Measurements from ENCODE around the gene MTX1.
"Not testable (repeated sequence)": the region's sequence is repeated elsewhere in the genome, so short reads cannot be mapped to it uniquely, and the experiment has no call there.

The MTX1 gene

DNA sequence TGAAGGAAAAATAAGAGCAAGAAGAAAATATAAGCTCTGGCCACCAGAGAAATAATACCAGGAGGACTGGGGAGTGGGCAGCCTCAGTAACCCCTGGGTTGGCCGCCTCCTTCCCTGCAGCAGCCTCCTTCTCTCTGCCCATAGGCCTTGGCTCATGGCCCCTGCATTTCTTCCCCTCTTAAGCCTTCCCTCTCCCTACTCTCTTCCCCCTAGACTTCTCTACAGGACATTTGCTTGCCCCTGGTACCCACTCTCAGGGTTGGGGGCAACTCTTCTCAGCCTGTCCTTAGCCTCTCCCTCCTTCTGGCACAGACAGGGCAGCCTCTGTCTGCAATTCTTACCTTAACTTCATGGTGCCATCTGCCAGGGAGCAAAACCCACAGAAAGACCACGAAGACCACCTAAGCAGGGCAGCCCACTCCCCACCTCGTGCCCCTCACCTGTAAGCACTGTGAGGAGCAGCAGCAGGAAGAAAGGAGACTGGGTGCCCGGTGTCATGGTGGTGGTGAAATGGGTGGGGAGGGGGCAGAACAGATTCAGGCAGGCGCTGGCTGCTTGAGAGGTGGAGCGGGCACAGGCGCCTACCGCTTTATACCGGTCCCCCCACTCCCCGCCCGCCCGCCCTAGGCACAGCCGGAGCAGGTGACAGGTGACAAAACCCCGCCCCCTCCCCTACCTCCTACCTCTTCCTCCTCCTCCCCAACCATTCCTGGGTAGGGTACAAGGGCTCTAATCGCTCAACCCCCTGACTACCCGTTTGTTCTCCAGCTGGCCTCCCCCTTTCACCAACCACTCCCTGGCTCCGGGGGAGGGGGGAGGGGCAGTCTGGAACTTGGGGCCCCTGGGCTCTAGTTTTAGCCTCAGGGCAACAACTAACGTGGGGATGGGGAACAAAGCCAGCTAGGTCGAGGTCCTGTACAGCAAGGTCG, 15.9 kb upstream of the MTX1 start:
- WGBS (ENCODE audit: insufficient coverage, insufficient read length), result no CpG with 5 or more reads among the region's 20 CpGs
- no peaks in the 10 kb centered on the region for H3K27me3 ChIP-seq (ENCODE audit: control insufficient read depth, insufficient read depth, low read length)
- peaks cover 10% of the 10 kb centered on the region for H3K36me3 ChIP-seq (ENCODE audit: control insufficient read depth, insufficient read depth, low read length)
- peak overlapping the region; percentile 41; the same call in 1 of the 2 replicates for H3K4me3 ChIP-seq (ENCODE audit: low read length)
- no peaks in the 10 kb centered on the region for H3K9me3 ChIP-seq (ENCODE audit: control insufficient read depth, insufficient read depth, low read length)
- H3K27ac ChIP-seq (ENCODE audit: low read length), result no peak overlapping the region
- DNase-seq (ENCODE audit: low read depth, low spot score), result no peak
- H3K4me1 ChIP-seq (ENCODE audit: control insufficient read depth, insufficient read depth, low read length), result peaks cover 17% of the 10 kb centered on the region

DNA sequence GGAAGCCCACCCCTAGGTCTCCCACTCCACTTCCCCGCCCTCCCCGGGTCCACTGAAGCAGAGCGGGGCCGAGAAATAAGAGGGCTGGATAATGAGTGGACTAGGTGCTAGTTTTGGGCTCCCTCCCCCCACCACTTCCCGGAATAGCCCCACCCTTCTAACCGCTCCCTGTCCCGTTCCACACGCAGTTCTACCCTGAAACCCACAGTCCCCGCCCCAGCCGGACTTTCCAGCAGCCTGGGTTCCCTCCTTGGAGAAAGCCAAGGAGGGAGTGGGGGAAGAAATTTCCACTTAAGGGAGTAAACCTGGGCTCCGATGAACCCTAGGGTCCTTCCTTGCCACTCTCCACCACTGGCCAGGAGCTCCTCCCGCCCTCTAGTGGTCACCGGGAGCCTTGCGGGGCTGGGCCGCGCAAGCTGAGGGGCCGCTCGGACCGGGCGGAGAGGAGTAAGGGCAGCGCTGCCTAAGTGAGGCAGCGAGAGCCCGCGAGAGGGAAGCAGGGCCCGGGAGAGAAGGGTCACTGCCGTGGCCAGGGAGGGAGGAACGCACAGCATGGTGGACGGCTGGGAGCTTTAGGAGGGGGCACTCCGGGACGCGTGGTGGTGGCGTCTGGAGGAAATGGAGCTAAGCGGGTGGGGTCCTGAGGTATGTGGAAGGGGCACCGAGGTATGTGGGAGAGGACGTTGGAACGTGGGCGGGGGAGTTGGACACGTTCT, 15.1 kb upstream of the MTX1 start:
- no CpG with 5 or more reads among the region's 38 CpGs for WGBS (ENCODE audit: insufficient coverage, insufficient read length)
- H3K27me3 ChIP-seq (ENCODE audit: control insufficient read depth, insufficient read depth, low read length), result no peaks in the 10 kb centered on the region
- H3K4me1 ChIP-seq (ENCODE audit: control insufficient read depth, insufficient read depth, low read length), result peaks cover 18% of the 10 kb centered on the region
- H3K27ac ChIP-seq (ENCODE audit: low read length), result no peak overlapping the region
- H3K4me3 ChIP-seq (ENCODE audit: low read length), result peak overlapping the region; percentile 41; the same call in 1 of the 2 replicates
- no peak for DNase-seq (ENCODE audit: low read depth, low spot score)
- peaks cover 19% of the 10 kb centered on the region for H3K36me3 ChIP-seq (ENCODE audit: control insufficient read depth, insufficient read depth, low read length)
- H3K9me3 ChIP-seq (ENCODE audit: control insufficient read depth, insufficient read depth, low read length), result no peaks in the 10 kb centered on the region

DNA sequence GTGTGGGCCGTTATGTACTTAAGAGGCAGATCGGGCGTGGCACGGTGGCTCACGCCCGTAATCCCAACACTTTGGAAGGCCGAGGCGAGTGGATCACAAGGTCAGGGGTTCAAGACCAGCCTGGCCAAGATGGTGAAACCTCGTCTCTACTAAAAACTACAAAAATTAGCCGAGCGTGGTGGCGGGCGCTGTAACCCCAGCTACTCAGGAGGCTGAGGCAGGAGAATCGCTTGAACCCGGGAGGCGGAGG, 14.6 kb upstream of the MTX1 start:
- H3K4me3 ChIP-seq (ENCODE audit: low read length), result peak overlapping the region; percentile 41; the same call in 1 of the 2 replicates
- peaks cover 21% of the 10 kb centered on the region for H3K36me3 ChIP-seq (ENCODE audit: control insufficient read depth, insufficient read depth, low read length)
- not testable (repeated sequence) for H3K27ac ChIP-seq (ENCODE audit: low read length); H3K27me3 ChIP-seq (ENCODE audit: control insufficient read depth, insufficient read depth, low read length); H3K9me3 ChIP-seq (ENCODE audit: control insufficient read depth, insufficient read depth, low read length); DNase-seq (ENCODE audit: low read depth, low spot score)
- H3K4me1 ChIP-seq (ENCODE audit: control insufficient read depth, insufficient read depth, low read length), result peaks cover 18% of the 10 kb centered on the region
- WGBS (ENCODE audit: insufficient coverage, insufficient read length), result no CpG with 5 or more reads among the region's 16 CpGs

DNA sequence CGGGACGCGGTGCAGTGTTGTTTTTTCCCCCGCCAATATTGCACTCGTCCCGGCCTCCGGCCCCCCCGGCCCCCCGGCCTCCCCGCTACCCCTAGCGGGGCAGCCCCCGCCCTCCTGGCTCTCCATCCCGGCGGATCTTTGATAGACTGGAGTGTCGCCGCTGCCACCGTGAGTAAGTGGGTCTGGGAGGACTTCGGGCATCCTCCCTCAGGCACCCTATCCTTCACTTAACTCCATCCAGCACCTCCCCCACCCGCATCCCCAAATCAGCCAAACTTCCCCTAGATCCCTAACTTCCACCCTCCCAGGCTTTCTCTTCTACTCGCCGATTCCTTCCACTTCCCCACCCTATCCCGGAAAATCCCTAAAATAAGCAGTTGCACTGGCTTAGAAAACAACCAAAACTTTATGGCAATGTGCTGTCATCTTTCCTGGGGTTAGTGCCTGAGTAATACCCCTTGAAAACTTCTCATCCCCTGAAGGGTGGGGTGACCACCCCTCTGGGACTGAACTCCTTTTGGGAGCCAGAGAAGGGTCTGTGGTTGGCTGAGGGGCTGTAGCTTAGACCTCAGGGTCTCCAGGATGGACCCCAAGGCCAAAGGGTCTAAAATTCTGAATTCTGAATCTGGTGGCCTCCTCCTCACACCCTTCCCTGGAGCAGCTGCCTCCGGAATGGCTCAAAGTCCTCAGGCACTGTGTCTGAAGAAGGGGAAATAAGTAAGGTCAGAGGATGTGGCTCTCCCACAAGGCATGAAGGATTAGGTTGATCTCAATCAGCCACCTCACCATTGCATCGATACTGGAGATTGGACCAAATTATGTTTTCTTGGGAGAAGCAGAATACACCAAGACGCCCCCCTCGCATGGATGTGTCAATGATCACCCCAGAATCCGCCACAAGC, 13.0 kb upstream of the MTX1 start:
- no CpG with 5 or more reads among the region's 27 CpGs for WGBS (ENCODE audit: insufficient coverage, insufficient read length)
- Histone ChIP-seq H3K27ac (ENCODE audit: low read length) (no peak overlapping the region), H3K4me3 (ENCODE audit: low read length) (peak overlapping the region; percentile 84), H3K9me3 (ENCODE audit: control insufficient read depth, insufficient read depth, low read length) (no peaks in the 10 kb centered on the region), H3K36me3 (ENCODE audit: control insufficient read depth, insufficient read depth, low read length) (peaks cover 31% of the 10 kb centered on the region), H3K4me1 (ENCODE audit: control insufficient read depth, insufficient read depth, low read length) (peaks cover 18% of the 10 kb centered on the region), H3K27me3 (ENCODE audit: control insufficient read depth, insufficient read depth, low read length) (no peaks in the 10 kb centered on the region)
- no peak for DNase-seq (ENCODE audit: low read depth, low spot score)

DNA sequence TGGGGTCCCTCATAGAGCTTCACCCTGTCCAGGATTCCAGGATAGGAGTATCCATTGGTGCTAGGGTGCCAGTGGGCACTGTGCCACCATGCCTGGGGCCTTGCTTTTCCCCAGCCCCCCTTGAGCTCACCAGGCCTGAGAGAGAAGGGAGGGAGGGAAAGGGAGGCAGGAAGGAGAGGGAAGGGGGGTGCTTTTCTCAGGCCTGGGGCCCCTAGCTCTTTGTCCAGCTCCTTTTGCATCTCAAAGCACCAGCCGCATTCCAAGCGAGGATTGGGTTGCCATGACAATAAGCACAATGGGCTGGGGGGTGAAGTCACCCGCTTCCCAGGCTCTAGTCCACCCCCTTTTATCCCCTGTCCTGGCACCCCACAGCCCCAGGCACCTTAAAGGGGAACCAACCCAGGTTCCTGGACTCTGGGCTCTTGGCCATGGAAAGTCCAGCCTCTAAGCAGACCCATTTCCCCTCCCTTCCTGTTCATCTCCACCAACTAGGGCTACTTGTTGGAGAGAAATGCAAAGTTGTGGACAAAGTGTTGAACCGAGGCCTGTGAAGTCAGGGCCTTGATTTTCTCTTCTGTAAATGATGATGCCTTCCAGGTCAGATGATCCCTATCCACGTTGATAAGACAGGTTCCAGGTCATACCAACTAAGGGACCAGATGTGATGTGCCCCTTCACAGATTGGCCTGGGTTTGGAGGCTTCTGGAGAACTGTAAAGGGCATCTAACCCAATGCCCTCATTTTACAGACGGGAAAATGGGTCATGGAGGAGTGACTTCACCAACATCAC, 12.2 kb upstream of the MTX1 start:
- H3K9me3 ChIP-seq (ENCODE audit: control insufficient read depth, insufficient read depth, low read length), result no peaks in the 10 kb centered on the region
- peaks cover 18% of the 10 kb centered on the region for H3K4me1 ChIP-seq (ENCODE audit: control insufficient read depth, insufficient read depth, low read length)
- peak overlapping the region; percentile 84; the same call in 1 of the 2 replicates for H3K4me3 ChIP-seq (ENCODE audit: low read length)
- H3K27me3 ChIP-seq (ENCODE audit: control insufficient read depth, insufficient read depth, low read length), result no peaks in the 10 kb centered on the region
- DNase-seq (ENCODE audit: low read depth, low spot score), result no peak
- WGBS (ENCODE audit: insufficient coverage, insufficient read length), result no CpG with 5 or more reads among the region's 6 CpGs
- H3K36me3 ChIP-seq (ENCODE audit: control insufficient read depth, insufficient read depth, low read length), result peaks cover 40% of the 10 kb centered on the region
- H3K27ac ChIP-seq (ENCODE audit: low read length), result no peak overlapping the region

DNA sequence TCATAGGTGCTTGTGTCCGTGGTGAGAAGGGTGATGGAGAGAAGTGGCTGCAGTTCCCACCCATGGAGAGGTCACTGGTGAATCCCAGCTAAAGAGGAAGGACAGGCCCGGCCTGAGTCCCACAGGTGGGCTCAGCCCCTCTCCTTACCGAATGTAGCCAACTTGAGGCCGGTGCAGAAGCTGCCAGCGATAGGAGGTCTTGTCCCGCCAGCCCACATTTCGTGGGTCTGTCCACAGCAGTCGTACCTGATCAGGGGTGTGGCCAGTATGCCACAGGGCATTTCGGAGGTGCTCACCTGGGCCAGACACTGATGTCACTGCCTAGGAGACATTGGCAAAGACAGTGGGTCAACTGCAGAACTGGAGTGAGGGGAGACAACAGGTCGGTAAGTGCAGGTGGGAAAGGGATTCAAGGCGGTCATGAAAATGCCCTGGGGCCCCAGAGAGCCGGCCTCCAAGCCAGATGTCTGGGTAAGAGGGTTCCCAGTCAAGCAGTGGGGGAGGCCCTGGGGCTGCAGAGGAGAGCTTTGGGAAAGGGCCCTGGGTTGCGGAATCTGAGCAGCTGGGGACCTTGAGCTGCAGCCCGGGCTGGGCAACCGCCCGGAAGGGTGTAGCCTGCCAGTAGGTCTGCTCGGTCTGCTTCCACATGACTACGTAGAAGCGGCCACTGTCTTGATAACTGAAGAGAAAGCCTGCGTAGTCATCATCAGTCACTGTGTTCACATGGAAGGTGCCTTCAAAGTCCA, 11.4 kb upstream of the MTX1 start:
- H3K4me1 ChIP-seq (ENCODE audit: control insufficient read depth, insufficient read depth, low read length), result peaks cover 18% of the 10 kb centered on the region
- no peaks in the 10 kb centered on the region for H3K9me3 ChIP-seq (ENCODE audit: control insufficient read depth, insufficient read depth, low read length)
- no CpG with 5 or more reads among the region's 20 CpGs for WGBS (ENCODE audit: insufficient coverage, insufficient read length)
- H3K27me3 ChIP-seq (ENCODE audit: control insufficient read depth, insufficient read depth, low read length), result no peaks in the 10 kb centered on the region
- DNase-seq (ENCODE audit: low read depth, low spot score), result no peak
- H3K36me3 ChIP-seq (ENCODE audit: control insufficient read depth, insufficient read depth, low read length), result peaks cover 47% of the 10 kb centered on the region
- H3K4me3 ChIP-seq (ENCODE audit: low read length), result peak overlapping the region; percentile 21; the same call in 1 of the 2 replicates
- no peak overlapping the region for H3K27ac ChIP-seq (ENCODE audit: low read length)

DNA sequence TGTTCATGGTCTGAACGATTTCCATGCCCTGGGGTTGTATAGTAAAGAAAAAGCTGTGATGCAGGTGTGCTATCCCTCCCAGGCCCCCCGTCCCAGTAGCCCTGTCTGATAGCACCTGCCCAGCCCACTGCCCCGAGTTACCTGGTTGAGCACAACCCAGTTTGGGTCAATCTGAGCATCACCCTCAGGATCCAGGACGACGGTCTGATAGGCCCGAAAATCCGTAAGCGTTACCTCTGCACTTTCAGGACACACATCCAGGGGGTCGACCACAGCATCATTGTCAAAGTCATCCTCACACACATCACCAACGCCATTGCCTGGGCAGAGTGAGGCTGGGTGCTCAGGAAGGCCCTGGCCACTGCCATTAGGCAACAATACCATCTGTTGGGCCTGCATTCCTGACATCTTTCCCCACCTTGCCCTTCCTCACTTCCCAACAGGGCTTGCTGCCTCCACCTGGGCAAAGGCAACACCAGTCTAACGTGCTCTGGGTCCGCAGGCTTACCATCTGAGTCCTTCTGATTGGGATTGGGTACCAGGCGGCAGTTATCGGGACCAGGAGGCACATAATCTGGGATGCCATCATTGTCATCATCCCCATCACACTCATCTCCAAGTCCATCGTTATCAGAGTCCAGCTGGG, 10.5 kb upstream of the MTX1 start:
- Histone ChIP-seq H3K4me1 (ENCODE audit: control insufficient read depth, insufficient read depth, low read length) (peaks cover 15% of the 10 kb centered on the region), H3K27me3 (ENCODE audit: control insufficient read depth, insufficient read depth, low read length) (no peaks in the 10 kb centered on the region), H3K27ac (ENCODE audit: low read length) (no peak overlapping the region), H3K4me3 (ENCODE audit: low read length) (no peak overlapping the region), H3K9me3 (ENCODE audit: control insufficient read depth, insufficient read depth, low read length) (no peaks in the 10 kb centered on the region), H3K36me3 (ENCODE audit: control insufficient read depth, insufficient read depth, low read length) (peaks cover 56% of the 10 kb centered on the region)
- DNase-seq (ENCODE audit: low read depth, low spot score), result no peak
- no CpG with 5 or more reads among the region's 15 CpGs for WGBS (ENCODE audit: insufficient coverage, insufficient read length)

DNA sequence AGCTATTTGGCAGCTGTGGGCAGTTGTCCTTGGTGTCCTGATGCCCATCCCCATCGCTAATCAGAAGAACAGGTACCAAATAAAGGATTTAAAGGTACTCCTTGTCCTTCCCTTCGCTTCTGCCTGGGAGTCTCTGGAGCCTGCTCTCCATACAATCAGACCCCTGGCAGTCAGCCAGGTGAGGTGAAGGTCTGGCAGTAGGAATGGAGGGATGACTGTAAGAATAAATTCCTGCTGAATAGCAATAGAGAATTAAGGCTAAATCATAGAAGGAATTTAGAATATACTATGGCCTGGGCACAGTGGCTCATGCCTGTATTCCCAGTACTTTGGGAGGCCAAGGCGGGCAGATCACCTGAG, 10.0 kb upstream of the MTX1 start:
- Histone ChIP-seq H3K27me3 (ENCODE audit: control insufficient read depth, insufficient read depth, low read length) (no peaks in the 10 kb centered on the region), H3K4me3 (ENCODE audit: low read length) (no peak overlapping the region), H3K4me1 (ENCODE audit: control insufficient read depth, insufficient read depth, low read length) (peaks cover 15% of the 10 kb centered on the region), H3K27ac (ENCODE audit: low read length) (no peak overlapping the region), H3K36me3 (ENCODE audit: control insufficient read depth, insufficient read depth, low read length) (peaks cover 61% of the 10 kb centered on the region), H3K9me3 (ENCODE audit: control insufficient read depth, insufficient read depth, low read length) (no peaks in the 10 kb centered on the region)
- WGBS (ENCODE audit: insufficient coverage, insufficient read length), result no CpG with 5 or more reads among the region's 3 CpGs
- DNase-seq (ENCODE audit: low read depth, low spot score), result no peak

DNA sequence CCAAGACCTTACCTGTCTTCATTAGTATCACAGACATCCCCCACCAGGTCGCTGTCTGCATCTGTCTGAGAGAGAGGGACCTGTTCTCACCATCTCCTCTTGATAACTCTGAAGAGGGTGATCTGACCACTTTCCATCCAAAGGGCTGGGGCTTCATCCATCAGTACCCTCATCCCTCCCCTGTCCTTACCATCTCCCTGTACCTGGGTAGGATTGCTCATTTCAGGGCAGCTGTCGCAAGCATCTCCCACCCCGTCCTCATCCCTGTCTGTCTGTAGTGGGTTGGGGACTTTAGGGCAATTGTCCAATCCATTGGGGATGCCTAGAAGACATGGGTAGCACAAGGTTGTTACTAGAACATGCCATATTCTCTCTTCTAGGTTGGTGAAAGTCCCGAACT, 8.7 kb upstream of the MTX1 start:
- no CpG with 5 or more reads among the region's 4 CpGs for WGBS (ENCODE audit: insufficient coverage, insufficient read length)
- DNase-seq (ENCODE audit: low read depth, low spot score), result no peak
- Histone ChIP-seq H3K27ac (ENCODE audit: low read length) (no peak overlapping the region), H3K4me3 (ENCODE audit: low read length) (no peak overlapping the region), H3K27me3 (ENCODE audit: control insufficient read depth, insufficient read depth, low read length) (no peaks in the 10 kb centered on the region), H3K4me1 (ENCODE audit: control insufficient read depth, insufficient read depth, low read length) (peaks cover 14% of the 10 kb centered on the region), H3K36me3 (ENCODE audit: control insufficient read depth, insufficient read depth, low read length) (peaks cover 61% of the 10 kb centered on the region), H3K9me3 (ENCODE audit: control insufficient read depth, insufficient read depth, low read length) (no peaks in the 10 kb centered on the region)

All from iPS DF 6.9 (cell line).